Mesenchymal stem cell (in vitro differentiated cells and primary cell): Measurements from ENCODE around the gene PLCL1.

Source experiments
- DNase-seq: peaks from one replicate; pipeline ENCODE4 v3.0.0-alpha.2; 2013
- H2AFZ ChIP-seq: one replicate; pipeline ENCODE4 v1.6.1; 2013; ENCODE audit warnings: low read depth, mild to moderate bottlenecking, control low read depth, inconsistent platforms, low read length, moderate library complexity
- H2AK5ac ChIP-seq: 2 replicates; pipeline ENCODE4 v1.6.1; 2013; ENCODE audit warnings: low read length, moderate library complexity, mild to moderate bottlenecking, inconsistent platforms; ENCODE audit not compliant: severe bottlenecking
- H2BK120ac ChIP-seq: one replicate; pipeline ENCODE4 v1.6.1; 2013; ENCODE audit warnings: low read depth, mild to moderate bottlenecking, inconsistent platforms, low read length, moderate library complexity
- H2BK12ac ChIP-seq, 2 experiments: one replicate each; pipeline ENCODE4 v1.6.1; 2013; ENCODE audit warnings: inconsistent platforms in 2 of 2, low read length in 2 of 2, mild to moderate bottlenecking in 2 of 2, moderate library complexity in 2 of 2, control low read depth in 1 of 2
- H2BK15ac ChIP-seq: one replicate; pipeline ENCODE4 v1.6.1; 2013; ENCODE audit warnings: mild to moderate bottlenecking, low read depth, inconsistent platforms; ENCODE audit not compliant: poor library complexity, severe bottlenecking
- H2BK5ac ChIP-seq: 2 replicates; pipeline ENCODE4 v1.6.1; 2013; ENCODE audit warnings: low read depth, mild to moderate bottlenecking, low read length, control low read depth, inconsistent platforms; ENCODE audit not compliant: poor library complexity, severe bottlenecking
- H3K14ac ChIP-seq, 2 experiments: one replicate each; pipeline ENCODE4 v1.6.1; 2013; ENCODE audit warnings: inconsistent platforms in 2 of 2, low read length in 2 of 2, control low read depth in 1 of 2, mild to moderate bottlenecking in 1 of 2, moderate library complexity in 1 of 2
- H3K18ac ChIP-seq, 2 experiments: one replicate each; pipeline ENCODE4 v1.6.1; 2013; ENCODE audit warnings: inconsistent platforms in 2 of 2, low read length in 2 of 2, control low read depth in 1 of 2, low read depth in 1 of 2, mild to moderate bottlenecking in 1 of 2
- H3K23ac ChIP-seq, 2 experiments: one replicate each; pipeline ENCODE4 v1.6.1; 2013; ENCODE audit warnings: inconsistent platforms in 2 of 2, low read length in 2 of 2, mild to moderate bottlenecking in 2 of 2, moderate library complexity in 2 of 2, control low read depth in 1 of 2
- H3K27ac ChIP-seq: 2 replicates; pipeline ENCODE4 v1.5.1; 2013; ENCODE audit warnings: mild to moderate bottlenecking, moderate library complexity, low read length, control low read depth, inconsistent platforms; ENCODE audit not compliant: poor library complexity, severe bottlenecking
- H3K27me3 ChIP-seq, 2 experiments: 2 replicates each; pipeline versions ENCODE4 v1.6.1 to v1.7.0; 2013; ENCODE audit warnings: low read length in 2 of 2, mild to moderate bottlenecking in 2 of 2, moderate library complexity in 2 of 2, control low read depth in 1 of 2, inconsistent platforms in 1 of 2; ENCODE audit not compliant: control insufficient read depth in 1 of 2, insufficient read depth in 1 of 2
- H3K36me3 ChIP-seq, 2 experiments: 2 replicates each; pipeline versions ENCODE4 v1.6.1 to v1.7.0; 2013; ENCODE audit warnings: low read length in 2 of 2, control low read depth in 1 of 2, inconsistent platforms in 1 of 2, low read depth in 1 of 2, mild to moderate bottlenecking in 1 of 2; ENCODE audit not compliant: insufficient read depth in 2 of 2, control insufficient read depth in 1 of 2
- H3K4ac ChIP-seq, 2 experiments: one replicate each; pipeline ENCODE4 v1.6.1; 2013; ENCODE audit warnings: inconsistent platforms in 2 of 2, low read length in 2 of 2, mild to moderate bottlenecking in 2 of 2, moderate library complexity in 2 of 2, control low read depth in 1 of 2, low read depth in 1 of 2
- H3K4me1 ChIP-seq: 2 replicates; pipeline ENCODE4 v1.6.1; 2013; ENCODE audit warnings: low read depth, low read length, control low read depth; ENCODE audit not compliant: control insufficient read depth, insufficient read depth
- H3K4me2 ChIP-seq: 2 replicates; pipeline ENCODE4 v1.6.1; 2013; ENCODE audit warnings: low read length, mild to moderate bottlenecking, inconsistent platforms; ENCODE audit not compliant: poor library complexity, severe bottlenecking
- H3K4me3 ChIP-seq, 2 experiments: 2 replicates each; pipeline versions ENCODE4 v1.5.1 to v1.7.0; 2013; ENCODE audit warnings: low read length in 2 of 2, mild to moderate bottlenecking in 2 of 2, control low read depth in 1 of 2, low read depth in 1 of 2; ENCODE audit not compliant: insufficient read depth in 1 of 2
- H3K79me1 ChIP-seq: replicated peaks from 2 replicates; pipeline ENCODE4 v1.6.1; 2013; ENCODE audit warnings: mild to moderate bottlenecking, control low read depth, low read length, inconsistent platforms; ENCODE audit not compliant: poor library complexity, severe bottlenecking
- H3K9ac ChIP-seq: 2 replicates; pipeline ENCODE4 v1.7.0; 2013; ENCODE audit warnings: mild to moderate bottlenecking, low read length, moderate library complexity
- H3K9me3 ChIP-seq: 2 replicates; pipeline ENCODE4 v1.7.0; 2013; ENCODE audit warnings: mild to moderate bottlenecking, low read length; ENCODE audit not compliant: control insufficient read depth
- H4K8ac ChIP-seq: one replicate; pipeline ENCODE4 v1.6.1; 2013; ENCODE audit warnings: inconsistent platforms, mild to moderate bottlenecking, low read length, moderate library complexity
- H4K91ac ChIP-seq: one replicate; pipeline ENCODE4 v1.6.1; 2013; ENCODE audit warnings: mild to moderate bottlenecking, low read length, inconsistent platforms
- WGBS: methylation state at CpG from one replicate; pipeline ENCODE4 v1.1.7; 2013; ENCODE audit warnings: mixed read lengths; 5-methylcytosine and 5-hydroxymethylcytosine counted together

The PLCL1 gene

GRCh38 chr2:197868206-197868605, 63.8 kb downstream of the PLCL1 start:
- Histone ChIP-seq H4K8ac (no peak overlapping the region), H4K91ac (no peak overlapping the region), H2AK5ac (no peak overlapping the region), H3K79me1 (no peaks in the 10 kb centered on the region), H3K9ac (no peak overlapping the region), H3K9me3 (no peaks in the 10 kb centered on the region), H3K4me2 (no peak overlapping the region), H2BK12ac (no peak overlapping the region), H2BK5ac (no peak overlapping the region), H2BK15ac (no peak overlapping the region), H3K14ac (no peak overlapping the region), H3K27me3 (no peaks in the 10 kb centered on the region), H3K4me1 (peaks cover 1% of the 10 kb centered on the region), H3K18ac (no peak overlapping the region), H3K4me3 (no peak overlapping the region), H3K23ac (no peak overlapping the region), H2AFZ (no peak overlapping the region), H3K27ac (no peak overlapping the region), H2BK120ac (no peak overlapping the region), H3K36me3 (no peaks in the 10 kb centered on the region), H3K4ac (no peak overlapping the region)
- WGBS: 70% methylated on average over 3 of the region's 3 CpGs
- no peak for DNase-seq

- no peak overlapping the region for H3K14ac ChIP-seq
- no peak overlapping the region for H2BK120ac ChIP-seq
- no peak overlapping the region for H2AK5ac ChIP-seq
- no peak overlapping the region for H4K91ac ChIP-seq
- peaks cover 4% of the 10 kb centered on the region for H3K4me1 ChIP-seq
- H2BK5ac ChIP-seq: no peak overlapping the region
- H3K79me1 ChIP-seq: no peaks in the 10 kb centered on the region
- no peaks in the 10 kb centered on the region for H3K27me3 ChIP-seq
- no peak overlapping the region for H3K18ac ChIP-seq
- no peak overlapping the region for H3K23ac ChIP-seq
- H3K9ac ChIP-seq: peak overlapping the region; percentile 40
- no peak overlapping the region for H2BK15ac ChIP-seq
- no CpG with 5 or more reads among the region's 2 CpGs for WGBS
- no peak overlapping the region for H2AFZ ChIP-seq
- no peak for DNase-seq
- H4K8ac ChIP-seq: no peak overlapping the region
- H3K4ac ChIP-seq: no peak overlapping the region
- H3K4me3 ChIP-seq: no peak overlapping the region
- H2BK12ac ChIP-seq: no peak overlapping the region
- no peaks in the 10 kb centered on the region for H3K36me3 ChIP-seq
- no peaks in the 10 kb centered on the region for H3K9me3 ChIP-seq
- H3K27ac ChIP-seq: no peak overlapping the region
- H3K4me2 ChIP-seq: no peak overlapping the region
These were observed 64.6 kb downstream of the PLCL1 start for GRCh38 chr2:197869041-197869440.

- Histone ChIP-seq H4K8ac (no peak overlapping the region), H3K23ac (no peak overlapping the region), H3K14ac (no peak overlapping the region), H2BK15ac (no peak overlapping the region), H3K4me1 (peaks cover 4% of the 10 kb centered on the region), H4K91ac (no peak overlapping the region), H2BK12ac (no peak overlapping the region), H3K4ac (no peak overlapping the region), H3K9ac (no peak overlapping the region), H3K36me3 (no peaks in the 10 kb centered on the region), H3K27ac (no peak overlapping the region), H3K4me3 (no peak overlapping the region), H2BK120ac (no peak overlapping the region), H3K27me3 (no peaks in the 10 kb centered on the region), H3K18ac (no peak overlapping the region), H3K79me1 (no peaks in the 10 kb centered on the region), H3K9me3 (no peaks in the 10 kb centered on the region), H2AFZ (no peak overlapping the region), H2AK5ac (no peak overlapping the region), H3K4me2 (no peak overlapping the region), H2BK5ac (no peak overlapping the region)
- peak; percentile 50 for DNase-seq
- 68% methylated on average over 5 of the region's 8 CpGs for WGBS
These were observed 65.2 kb downstream of the PLCL1 start for GRCh38 chr2:197869501-197870111.

GRCh38 chr2:197870137-197870536, 65.7 kb downstream of the PLCL1 start:
- Histone ChIP-seq H3K4ac (no peak overlapping the region), H3K23ac (no peak overlapping the region), H3K79me1 (no peaks in the 10 kb centered on the region), H4K91ac (no peak overlapping the region), H3K4me1 (peaks cover 4% of the 10 kb centered on the region), H3K27me3 (no peaks in the 10 kb centered on the region), H3K9me3 (no peaks in the 10 kb centered on the region), H2BK120ac (no peak overlapping the region), H3K18ac (no peak overlapping the region), H3K14ac (no peak overlapping the region), H2AK5ac (no peak overlapping the region), H2BK15ac (no peak overlapping the region), H2AFZ (no peak overlapping the region), H3K27ac (no peak overlapping the region), H2BK5ac (no peak overlapping the region), H4K8ac (no peak overlapping the region), H3K36me3 (no peaks in the 10 kb centered on the region), H2BK12ac (no peak overlapping the region), H3K4me3 (no peak overlapping the region), H3K9ac (no peak overlapping the region), H3K4me2 (no peak overlapping the region)
- no peak for DNase-seq
- WGBS: no CpG with 5 or more reads among the region's 2 CpGs
